Gastrocnemius medialis (tissue), 4 donors: ENCODE data around the gene ZBTB7C.

Source experiments
- POLR2A ChIP-seq, 2 donors: fragments of 450-650 bp; IDR thresholded peaks; one replicate each; pipeline ENCODE4 v1.6.1; 2017; ENCODE audit warnings: antibody characterized with exemption in 2 of 2, mild to moderate bottlenecking in 2 of 2, moderate library complexity in 2 of 2
- TF ChIP-seq, protein P1 (sequence below), 5 experiments: fragments of 450-650 bp in 3 of 5; fragments of 200-600 bp in 2 of 5; sonication (generic) in 2 of 5; IDR thresholded peaks in 4 of 5; conservative IDR thresholded peaks in 1 of 5; 1 replicate in 4 of 5; 2 replicates in 1 of 5; pipeline ENCODE4 v1.5.1; 2016 to 2019; ENCODE audit warnings: antibody characterized with exemption in 5 of 5, mild to moderate bottlenecking in 3 of 5, moderate library complexity in 3 of 5

DNA sequence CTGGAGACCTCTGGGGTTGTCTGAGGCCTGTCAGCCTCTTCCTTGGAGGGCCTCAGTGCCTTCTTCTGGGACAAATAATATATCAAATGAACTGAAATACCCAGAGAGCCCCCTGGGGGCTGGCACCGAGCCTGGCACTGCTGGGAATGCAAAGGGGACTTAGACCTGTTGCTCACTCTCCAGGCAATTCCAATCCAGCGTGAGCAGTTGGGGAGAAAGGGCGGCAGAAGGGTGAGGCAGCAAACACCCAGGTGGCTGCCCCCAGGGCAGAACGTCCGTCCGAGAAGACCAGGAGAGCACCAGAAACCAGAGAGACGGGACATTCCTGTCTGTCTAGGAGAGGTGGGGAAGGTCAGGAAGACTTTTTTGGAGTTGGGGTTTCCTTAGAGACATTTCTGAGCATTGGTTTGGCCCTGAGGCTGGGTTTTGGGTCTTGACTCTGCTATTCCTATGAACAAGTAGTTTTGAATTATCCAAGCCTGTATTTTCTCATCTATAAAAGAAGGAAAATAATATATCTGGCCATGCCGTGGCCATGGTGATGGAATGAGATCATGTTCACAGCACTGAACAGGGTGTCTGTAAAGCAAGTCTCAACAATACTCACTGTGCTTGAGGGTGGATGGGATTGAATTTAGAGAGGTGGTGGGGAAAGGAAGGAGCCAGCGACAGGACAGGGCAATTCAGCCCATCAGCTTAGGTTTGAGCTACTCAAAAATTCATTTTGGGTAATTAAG lies 44.3 kb upstream of the ZBTB7C start:
- no peak for TF ChIP-seq POLR2A (IDR thresholded peaks at IDR 0.05)
- TF ChIP-seq, protein P1, sequence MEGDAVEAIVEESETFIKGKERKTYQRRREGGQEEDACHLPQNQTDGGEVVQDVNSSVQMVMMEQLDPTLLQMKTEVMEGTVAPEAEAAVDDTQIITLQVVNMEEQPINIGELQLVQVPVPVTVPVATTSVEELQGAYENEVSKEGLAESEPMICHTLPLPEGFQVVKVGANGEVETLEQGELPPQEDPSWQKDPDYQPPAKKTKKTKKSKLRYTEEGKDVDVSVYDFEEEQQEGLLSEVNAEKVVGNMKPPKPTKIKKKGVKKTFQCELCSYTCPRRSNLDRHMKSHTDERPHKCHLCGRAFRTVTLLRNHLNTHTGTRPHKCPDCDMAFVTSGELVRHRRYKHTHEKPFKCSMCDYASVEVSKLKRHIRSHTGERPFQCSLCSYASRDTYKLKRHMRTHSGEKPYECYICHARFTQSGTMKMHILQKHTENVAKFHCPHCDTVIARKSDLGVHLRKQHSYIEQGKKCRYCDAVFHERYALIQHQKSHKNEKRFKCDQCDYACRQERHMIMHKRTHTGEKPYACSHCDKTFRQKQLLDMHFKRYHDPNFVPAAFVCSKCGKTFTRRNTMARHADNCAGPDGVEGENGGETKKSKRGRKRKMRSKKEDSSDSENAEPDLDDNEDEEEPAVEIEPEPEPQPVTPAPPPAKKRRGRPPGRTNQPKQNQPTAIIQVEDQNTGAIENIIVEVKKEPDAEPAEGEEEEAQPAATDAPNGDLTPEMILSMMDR (IDR thresholded peaks at IDR 0.05 in 4 of 5, conservative IDR thresholded peaks at IDR 0.05 in 1 of 5), result no peak
